ENCODE measurements around the gene KCNJ14.

Gene KCNJ14

GRCh38 chr19:48500830-48501493 lies 45.6 kb downstream of the KCNJ14 start:
- H3K27ac ChIP-seq (ENCODE audit: low read length), result no peak overlapping the region
- H3K4me1 ChIP-seq (ENCODE audit: low read length), result peaks cover 30% of the 10 kb centered on the region
- no peaks in the 10 kb centered on the region for H4K20me1 ChIP-seq (ENCODE audit: insufficient read depth, low read length)
- TF ChIP-seq EZH2phosphoT487 (IDR thresholded peaks at IDR 0.05; ENCODE audit: low read depth), result no peak
- TF ChIP-seq CTCF (IDR thresholded peaks at IDR 0.05; ENCODE audit: low read depth, low read length), result no peak
- H3K9ac ChIP-seq (ENCODE audit: low read length), result no peak overlapping the region; the same call in 1 of the 2 replicates
- H3K4me3 ChIP-seq (ENCODE audit: low read length), result peak overlapping the region; percentile 74
- no peaks in the 10 kb centered on the region for H3K79me2 ChIP-seq (ENCODE audit: low read length)
- H3K27me3 ChIP-seq (ENCODE audit: low read depth, low read length), result no peaks in the 10 kb centered on the region
- no peaks in the 10 kb centered on the region for H3K9me3 ChIP-seq (ENCODE audit: insufficient read depth, low read length)
- no peak overlapping the region for H2AFZ ChIP-seq (ENCODE audit: low read depth, low read length)
- peak overlapping the region; percentile 92 for H3K4me2 ChIP-seq (ENCODE audit: low read length)
- H3K36me3 ChIP-seq (replicated peaks; ENCODE audit: low read depth, low read length), result no peaks in the 10 kb centered on the region

GRCh38 chr19:48501494-48502349 lies 46.3 kb downstream of the KCNJ14 start:
- Histone ChIP-seq H3K9me3 (ENCODE audit: insufficient read depth, low read length) (no peaks in the 10 kb centered on the region), H3K27me3 (ENCODE audit: low read depth, low read length) (no peaks in the 10 kb centered on the region), H2AFZ (ENCODE audit: low read depth, low read length) (peak overlapping the region; percentile 82; the same call in 1 of the 2 replicates), H3K79me2 (ENCODE audit: low read length) (no peaks in the 10 kb centered on the region), H3K36me3 (replicated peaks; ENCODE audit: low read depth, low read length) (no peaks in the 10 kb centered on the region), H3K4me1 (ENCODE audit: low read length) (peaks cover 27% of the 10 kb centered on the region), H4K20me1 (ENCODE audit: insufficient read depth, low read length) (no peaks in the 10 kb centered on the region), H3K27ac (ENCODE audit: low read length) (no peak overlapping the region), H3K4me2 (ENCODE audit: low read length) (peak overlapping the region; percentile 92), H3K4me3 (ENCODE audit: low read length) (peak overlapping the region; percentile 74), H3K9ac (ENCODE audit: low read length) (peak overlapping the region; percentile 45; the same call in 1 of the 2 replicates)
- TF ChIP-seq CTCF (IDR thresholded peaks at IDR 0.05; ENCODE audit: low read depth, low read length) (no peak), EZH2phosphoT487 (IDR thresholded peaks at IDR 0.05; ENCODE audit: low read depth) (no peak)

GRCh38 chr19:48502350-48503018 lies 47.1 kb downstream of the KCNJ14 start:
- Histone ChIP-seq H4K20me1 (ENCODE audit: insufficient read depth, low read length) (no peaks in the 10 kb centered on the region), H3K27ac (ENCODE audit: low read length) (no peak overlapping the region), H3K79me2 (ENCODE audit: low read length) (no peaks in the 10 kb centered on the region), H3K4me3 (ENCODE audit: low read length) (peak overlapping the region; percentile 74), H3K4me2 (ENCODE audit: low read length) (peak overlapping the region; percentile 92), H3K9ac (ENCODE audit: low read length) (peak overlapping the region; percentile 17; the same call in 1 of the 2 replicates), H3K4me1 (ENCODE audit: low read length) (peaks cover 24% of the 10 kb centered on the region), H3K9me3 (ENCODE audit: insufficient read depth, low read length) (no peaks in the 10 kb centered on the region), H3K36me3 (replicated peaks; ENCODE audit: low read depth, low read length) (no peaks in the 10 kb centered on the region), H3K27me3 (ENCODE audit: low read depth, low read length) (no peaks in the 10 kb centered on the region), H2AFZ (ENCODE audit: low read depth, low read length) (peak overlapping the region; percentile 82; the same call in 1 of the 2 replicates)
- TF ChIP-seq CTCF (IDR thresholded peaks at IDR 0.05; ENCODE audit: low read depth, low read length) (no peak), EZH2phosphoT487 (IDR thresholded peaks at IDR 0.05; ENCODE audit: low read depth) (no peak)

Data from OCI-LY3 (cell line).